GM21737 (cell line): Measurements from ENCODE around the gene PDE1A.

ENCODE experiments used
- ATAC-seq: cut with Tn5 transposase; IDR thresholded peaks from one replicate; pipeline ENCODE4 v1.9.1; 2021; ENCODE audit warnings: mild to moderate bottlenecking, moderate library complexity; ENCODE audit not compliant: unreplicated experiment

Gene PDE1A

DNA sequence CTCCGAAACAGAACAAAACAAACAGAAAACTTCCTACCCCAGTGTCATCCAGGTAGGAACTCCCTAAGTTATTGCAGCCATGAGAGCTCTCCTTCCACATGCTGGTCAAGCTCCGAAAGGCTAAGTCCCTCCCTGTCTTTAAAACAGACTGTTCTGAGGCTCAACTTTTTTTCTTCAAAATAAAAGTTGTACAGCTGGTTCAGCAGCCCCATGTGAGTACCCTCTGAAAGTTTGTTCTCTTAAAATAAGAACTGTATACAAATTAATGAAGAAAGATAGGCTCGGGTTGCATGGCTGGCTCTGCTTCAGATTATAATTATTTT, at the start of gene PDE1A:
TSS of gene PDE1A (minus strand) at position 119 of the 323 bp plus-strand sequence.
- no peak for ATAC-seq

DNA sequence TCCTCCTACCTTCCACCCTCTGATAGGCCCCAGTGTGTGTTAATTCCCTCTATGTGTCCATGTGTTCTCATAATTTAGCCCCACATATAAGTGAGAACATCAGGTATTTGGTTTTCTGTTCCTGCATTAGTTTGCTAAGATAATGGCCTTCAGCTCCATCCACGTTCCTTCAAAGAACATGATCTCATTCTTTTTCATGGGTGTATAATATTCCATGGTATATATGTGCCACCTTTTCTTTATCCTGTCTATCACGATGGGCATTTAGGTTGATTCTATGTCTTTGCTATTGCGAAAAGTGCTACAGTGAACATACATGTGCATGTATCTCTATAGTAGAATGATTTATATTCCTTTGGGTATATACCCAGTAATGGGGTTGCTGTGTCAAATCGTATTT, 46.8 kb upstream of the PDE1A start:
- no peak for ATAC-seq

DNA sequence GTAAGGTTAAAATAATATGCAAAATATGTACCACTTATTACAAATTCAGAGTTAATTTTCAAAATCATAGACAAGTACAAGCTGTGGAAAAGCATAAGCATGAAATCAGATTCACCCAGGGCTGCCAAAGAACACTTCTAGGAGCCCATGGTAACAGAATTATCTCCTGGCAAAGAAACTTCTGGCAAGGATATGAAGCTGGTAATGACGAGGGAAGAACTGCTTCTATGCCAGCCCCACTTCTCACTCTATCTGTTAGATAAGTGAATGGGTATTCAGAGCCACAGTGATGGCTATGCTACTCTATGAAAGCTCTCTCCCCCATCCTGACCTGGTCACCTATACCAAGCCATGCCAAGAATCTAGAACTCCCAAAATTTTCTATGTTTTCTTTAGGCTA, 36.9 kb upstream of the PDE1A start:
- ATAC-seq = no peak

DNA sequence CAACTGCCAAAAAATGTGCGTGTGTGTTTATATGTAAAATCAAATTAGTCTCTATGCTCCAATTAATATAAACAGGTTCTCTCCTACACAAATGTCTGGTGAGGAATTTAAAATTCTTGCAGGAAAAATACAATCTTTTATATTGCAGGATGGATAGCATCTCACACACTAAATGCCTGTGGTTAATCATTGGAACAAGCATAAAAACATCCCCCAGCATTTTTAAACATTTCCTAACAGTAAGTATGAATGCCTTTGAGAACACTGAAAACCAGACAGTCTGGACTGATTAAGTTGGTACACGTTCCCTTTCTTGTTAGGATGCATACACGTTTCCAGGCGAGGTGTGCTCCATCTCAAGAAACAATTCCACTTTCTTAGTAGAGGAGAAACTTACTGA, 29.9 kb upstream of the PDE1A start:
- ATAC-seq = no peak

DNA sequence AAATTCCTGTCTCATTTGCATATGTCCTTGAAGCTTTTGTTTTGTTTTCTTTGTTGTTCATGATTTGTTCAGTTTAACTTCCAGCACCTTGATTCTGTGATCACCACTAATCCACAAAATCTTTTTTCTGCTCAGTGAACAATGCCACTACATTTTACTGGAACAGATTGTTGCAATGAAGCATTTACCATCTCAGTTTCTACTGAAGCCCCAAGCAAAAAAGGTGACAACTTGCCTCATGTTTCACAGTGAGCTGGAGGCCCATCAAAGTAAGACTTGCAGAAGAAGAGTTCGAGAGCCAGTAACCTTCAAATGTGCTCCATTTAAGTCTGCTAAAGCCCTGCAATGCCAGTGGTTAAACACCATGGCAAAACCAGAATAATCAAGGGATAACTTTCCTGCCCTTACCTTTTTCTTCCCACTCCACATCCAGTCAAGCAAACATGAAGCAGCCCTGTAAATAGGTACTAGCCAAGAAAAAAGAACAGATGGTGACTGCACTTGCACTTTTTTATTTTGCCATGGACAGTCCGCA, 25.7 kb upstream of the PDE1A start:
- ATAC-seq = no peak

DNA sequence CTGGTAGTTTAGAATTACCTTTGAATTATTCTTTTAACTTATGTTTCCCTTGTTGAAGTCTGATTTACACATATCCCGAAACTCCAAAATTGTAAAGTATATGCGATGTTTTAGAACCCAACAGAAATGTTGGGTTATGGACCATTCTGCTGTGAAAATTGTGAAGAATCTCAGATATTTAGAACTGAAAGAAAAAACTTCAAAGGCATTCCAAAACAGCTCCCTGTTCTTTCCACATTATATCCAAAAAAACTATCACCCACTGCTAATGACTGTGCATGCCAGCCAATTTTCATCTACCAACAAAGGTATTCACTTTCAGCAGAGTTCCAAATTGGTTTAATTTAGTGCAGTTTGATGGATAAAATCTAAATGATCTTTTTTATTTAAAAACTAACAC, 21.5 kb upstream of the PDE1A start:
- ATAC-seq = no peak

DNA sequence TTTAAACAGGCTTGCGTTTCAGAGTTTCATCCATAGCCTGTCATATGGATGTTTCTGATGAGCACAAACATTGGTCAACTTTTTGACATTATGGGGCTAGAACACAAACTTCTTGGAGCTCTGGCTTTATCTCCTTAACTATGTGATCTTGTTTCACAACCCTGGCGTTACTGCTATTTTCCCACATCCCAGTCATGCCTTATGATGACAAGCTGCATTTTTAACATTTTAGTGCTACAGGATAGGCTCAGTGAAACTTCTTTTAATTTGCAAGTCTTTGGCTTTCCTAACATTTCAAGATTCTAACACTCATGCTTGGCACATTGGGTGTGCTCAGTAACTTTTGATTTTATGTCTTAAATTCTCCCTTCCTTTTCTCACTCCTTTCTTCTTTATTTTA, 21.0 kb upstream of the PDE1A start:
- ATAC-seq = no peak

DNA sequence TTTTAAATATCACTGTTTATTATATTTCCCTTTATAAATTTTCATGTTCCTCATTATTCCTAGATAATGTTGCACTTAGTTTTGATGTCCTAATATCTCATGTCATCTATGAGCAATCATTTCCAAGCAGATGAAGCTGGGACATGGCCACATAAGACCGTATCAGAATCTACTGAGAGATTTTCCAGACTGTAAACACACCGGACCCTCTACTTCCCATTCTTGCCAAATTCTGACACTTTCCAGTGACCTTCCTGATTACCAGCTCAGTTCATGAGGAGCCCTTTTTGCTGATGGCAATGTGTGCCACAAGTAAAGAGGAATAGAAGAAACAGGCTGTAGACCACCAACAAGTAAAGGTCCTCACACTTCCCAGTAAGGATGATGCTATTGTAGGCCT, 20.3 kb upstream of the PDE1A start:
- ATAC-seq = no peak

DNA sequence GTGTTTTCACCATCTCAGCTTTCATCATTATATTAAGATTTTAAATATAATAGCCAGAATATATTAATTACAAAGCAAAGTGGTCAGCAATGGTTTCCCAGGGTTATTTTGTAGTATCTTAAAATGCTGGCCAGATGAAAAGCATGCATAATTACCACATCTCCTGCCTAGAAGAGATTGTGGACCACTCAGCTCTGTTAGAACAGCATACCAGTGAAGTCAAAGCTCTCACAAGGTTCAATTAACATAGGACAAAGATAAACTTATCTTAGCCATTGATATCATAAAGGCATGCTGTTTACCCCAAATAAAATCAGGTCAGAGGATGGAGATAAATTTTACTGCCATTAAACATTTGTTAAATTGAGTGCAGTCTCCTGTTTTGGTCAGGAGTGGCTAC, 19.3 kb upstream of the PDE1A start:
- no peak for ATAC-seq

DNA sequence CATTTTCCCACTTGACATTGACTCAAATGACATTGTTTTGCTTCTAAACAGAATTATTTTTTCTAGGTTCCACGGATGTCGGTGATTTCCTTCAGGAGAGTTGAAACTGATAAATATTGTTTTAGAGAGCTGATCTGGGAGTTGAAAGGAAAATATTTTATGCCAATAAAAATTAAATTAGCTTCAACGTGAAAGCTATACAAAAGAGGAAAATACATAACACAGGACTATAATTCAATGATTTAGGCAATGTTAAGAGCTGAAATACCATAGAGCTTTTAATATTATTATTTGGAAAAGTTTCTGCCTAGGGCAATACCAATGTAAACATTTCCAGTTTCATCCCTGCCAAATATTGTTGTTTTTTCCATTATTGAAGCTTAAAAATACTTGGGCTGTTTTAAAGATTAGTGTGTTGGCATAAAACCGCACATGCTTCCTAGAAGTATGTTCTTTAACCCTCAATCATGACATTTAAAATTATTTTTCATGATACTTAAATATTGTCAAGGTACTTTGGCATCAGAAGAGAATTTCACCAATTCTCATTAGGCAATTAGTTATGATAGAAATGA, 18.6 kb upstream of the PDE1A start:
- ATAC-seq = no peak

DNA sequence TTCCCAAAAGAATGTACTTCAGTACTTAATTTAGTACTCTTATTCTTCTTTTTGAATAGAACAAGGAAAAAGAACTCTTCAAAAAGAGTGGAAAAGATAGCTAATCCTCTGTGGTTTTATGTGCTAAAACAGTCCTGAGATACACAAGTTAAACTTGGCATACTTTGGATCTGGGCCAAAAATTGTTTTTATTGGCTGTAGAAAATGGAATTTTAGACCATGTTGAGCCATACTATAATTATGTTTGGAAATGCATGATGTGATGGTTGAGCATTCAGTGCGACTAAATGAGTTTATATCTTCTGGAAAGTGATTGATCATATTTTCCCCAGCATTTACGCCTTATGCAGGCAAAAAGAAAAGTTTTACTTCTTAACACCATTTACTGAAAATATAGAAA, 18.0 kb upstream of the PDE1A start:
- ATAC-seq = no peak

DNA sequence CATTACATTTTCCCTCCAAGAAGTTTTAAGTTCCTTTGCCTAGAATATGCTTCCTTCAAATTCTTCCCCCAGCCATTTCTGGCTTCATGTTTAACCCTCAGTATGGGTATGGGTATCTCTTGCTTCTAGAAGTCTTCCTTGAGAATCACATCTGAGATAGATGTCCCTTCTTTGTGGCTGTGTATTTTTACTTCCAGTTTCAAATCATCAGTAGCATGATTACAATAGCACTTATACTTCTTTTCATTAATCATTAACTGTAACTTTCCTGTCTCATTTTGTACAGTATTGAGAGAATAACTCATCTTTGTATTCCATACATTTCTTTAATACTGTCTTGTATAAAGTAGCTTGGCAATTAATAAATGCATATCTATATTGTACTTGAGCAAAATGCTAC, 17.3 kb upstream of the PDE1A start:
- ATAC-seq = no peak

DNA sequence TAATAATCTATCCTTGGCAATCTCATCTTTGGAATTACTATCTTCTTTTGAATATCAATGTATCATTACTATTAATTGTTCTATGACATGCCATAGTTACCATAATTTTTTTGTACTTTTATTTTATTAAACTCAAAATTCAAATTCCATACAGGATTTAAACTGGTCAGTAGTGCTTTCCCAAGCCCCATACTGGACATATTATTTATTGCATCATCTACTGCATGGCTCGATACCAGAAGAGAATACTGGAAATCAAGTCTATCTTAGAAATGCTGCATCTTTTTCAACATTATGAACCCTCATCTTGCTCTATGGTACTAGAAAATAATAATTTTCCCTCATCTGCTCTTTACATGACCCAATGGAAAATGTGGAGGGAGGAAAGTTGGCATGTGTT, 9.4 kb upstream of the PDE1A start:
- ATAC-seq = no peak

DNA sequence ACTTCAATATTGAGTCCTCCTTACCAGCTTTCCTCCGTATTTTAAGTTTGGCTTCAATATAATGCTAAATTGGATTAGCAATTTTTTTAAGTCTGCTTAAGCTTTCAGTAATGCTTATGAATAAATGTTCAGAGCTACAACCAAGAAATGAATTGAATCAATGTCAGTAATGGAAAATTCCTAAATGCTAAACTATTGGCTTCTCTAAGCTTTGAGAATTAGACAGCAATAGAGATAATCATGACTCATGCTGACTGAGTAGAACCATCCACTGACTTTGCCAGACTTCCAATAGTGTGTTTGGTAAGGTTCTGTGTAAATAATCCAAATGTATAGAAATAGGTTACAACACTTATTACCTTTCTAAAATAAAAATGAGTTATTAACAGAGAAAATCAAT, 8.9 kb upstream of the PDE1A start:
- no peak for ATAC-seq

DNA sequence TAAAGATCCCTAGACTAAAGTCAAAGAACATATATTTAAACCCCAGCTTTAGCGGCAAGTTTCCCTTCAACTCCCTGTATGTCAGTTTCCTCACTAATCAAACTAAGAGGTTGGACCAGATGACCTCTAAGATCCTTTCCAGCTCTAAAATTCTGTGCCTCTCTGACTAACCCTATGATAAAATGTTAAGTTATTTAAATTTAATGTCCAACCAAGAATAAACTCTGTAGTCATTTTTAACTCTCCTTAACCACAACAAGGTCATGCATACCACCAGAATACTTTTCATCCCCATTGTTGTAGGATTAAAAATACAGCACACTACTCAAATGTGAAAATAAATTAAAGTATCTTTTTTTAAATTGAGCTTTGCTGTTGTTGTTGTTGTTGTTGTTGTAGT, 5.2 kb upstream of the PDE1A start:
- ATAC-seq = no peak

DNA sequence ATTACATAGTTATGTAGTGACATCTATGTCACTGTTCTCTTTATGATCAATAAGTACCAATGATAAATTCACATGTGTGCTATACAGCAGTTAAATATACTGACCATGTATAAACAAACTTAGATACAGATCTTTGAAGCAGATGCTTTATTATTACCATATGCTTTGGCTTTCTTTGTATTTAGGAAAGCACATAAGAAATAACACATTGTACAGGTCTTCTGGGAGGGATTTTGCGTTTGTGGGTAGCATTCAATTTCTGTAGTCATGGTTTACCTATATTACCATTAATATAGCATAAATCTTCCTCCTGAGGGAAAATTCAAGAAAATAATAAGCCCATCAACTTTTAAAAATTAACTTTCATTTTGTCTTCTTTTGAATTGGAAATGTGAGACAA, 1.6 kb upstream of the PDE1A start:
- ATAC-seq = no peak

DNA sequence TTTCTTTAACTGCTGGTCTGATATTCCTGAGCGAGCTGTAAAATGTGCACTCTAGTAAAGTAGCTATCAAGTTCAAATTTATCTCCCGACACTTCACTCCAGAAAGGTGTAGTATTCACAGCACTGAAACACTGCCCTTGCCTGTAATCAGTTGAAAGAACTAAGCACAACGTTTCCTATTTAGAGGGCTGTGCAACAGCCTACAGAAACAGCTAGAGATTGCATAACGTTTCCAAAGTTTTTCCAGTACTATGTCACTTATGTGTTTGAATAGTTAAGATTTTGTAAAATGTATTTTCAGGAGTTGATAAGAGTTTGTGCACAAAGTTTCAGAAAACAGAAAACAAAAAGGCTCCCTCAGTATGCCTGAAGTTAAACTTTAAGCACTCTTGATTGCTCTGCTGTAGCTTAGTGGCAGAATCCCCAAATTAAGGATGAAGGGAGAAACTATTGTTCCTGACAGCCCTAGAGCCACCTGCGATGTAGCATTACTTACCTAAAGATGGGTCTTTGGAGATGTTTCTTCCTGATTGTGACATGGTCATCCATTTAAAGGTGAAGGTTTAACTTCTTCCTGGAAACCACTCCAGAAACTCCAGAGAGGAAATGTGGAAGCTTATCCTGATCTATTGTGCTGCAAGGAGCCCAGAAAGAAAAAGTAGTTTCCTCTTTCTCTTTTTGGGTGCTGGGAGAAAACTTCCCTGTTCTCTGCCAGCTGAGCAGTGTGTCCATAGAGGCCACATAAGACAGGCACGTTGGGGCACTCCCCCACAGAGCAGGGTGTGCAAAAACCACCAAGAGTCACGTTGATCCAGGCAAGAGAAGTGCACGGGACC, 536 bp downstream of the PDE1A start:
- no peak for ATAC-seq

DNA sequence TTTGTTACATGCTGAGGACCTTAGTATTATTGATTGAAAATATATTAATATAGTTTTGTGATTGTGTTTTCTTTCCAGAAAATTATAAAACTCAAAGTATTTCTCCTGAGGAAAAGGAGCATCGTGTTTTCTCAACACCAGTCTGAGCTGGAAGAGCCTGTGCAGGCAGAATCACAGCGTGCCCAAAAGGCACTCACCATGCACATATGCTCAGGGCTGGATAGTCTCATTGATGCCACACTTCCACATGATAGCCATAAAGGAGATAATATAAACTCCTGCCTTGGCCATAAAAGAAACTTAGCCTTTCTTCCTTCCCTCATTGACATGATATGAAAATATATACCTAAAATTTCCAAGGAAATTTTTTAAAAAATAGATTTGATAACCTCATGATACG, 4.0 kb downstream of the PDE1A start:
- ATAC-seq = no peak

DNA sequence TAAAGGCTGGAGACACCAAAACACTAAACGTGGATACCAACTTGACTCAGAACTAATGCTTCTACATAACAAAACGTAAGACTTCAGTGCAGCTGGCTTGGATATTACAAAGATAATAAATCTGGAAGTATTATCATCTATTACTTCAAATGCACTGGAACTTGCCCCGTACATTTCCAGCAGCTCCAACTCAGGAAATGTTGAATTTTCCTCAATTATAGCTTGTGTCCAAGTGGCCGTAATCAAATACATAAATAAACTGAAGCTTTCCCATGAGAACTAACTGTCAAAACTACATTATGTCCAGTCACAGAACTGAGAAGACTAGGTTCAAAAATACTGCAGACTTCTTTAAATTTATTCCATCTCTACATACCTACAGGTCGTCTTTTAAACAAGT, 6.2 kb downstream of the PDE1A start:
- ATAC-seq = no peak

DNA sequence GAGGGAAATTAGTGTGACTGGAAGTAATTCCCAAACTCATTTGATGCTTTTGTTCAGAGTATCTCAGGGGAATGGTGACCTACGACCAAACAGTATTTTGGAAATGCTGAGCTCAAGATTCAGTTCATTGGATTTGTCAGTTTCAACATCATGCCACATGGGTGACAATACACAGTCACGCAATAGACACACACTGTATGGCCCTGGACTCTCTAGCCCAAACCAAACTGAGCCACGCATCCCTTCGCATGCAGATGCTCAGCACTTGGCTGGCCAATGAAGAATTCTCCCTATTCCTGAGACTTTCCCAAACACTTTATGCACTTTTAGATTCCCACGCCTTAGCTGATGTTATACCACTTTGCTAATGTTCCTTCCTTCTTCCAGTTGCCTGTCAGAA, 10.0 kb downstream of the PDE1A start:
- ATAC-seq = no peak

DNA sequence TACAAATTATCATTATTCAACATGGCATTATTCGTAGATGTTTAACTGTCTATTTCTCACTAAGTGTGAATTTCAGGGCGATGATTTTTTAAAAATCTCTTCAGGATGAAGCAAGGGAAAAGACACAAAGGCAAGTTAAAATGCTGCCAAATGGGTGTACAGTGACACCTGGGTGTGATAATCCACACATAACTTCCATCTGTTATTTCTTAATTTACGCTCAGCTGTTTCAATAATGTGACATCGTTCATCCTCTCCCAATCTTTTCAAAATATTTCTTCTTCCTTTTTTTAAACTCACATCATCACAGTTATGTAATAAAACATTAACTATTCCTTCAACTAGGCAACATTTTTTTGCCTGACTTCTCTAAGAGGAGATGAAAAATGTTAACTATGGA, 10.6 kb downstream of the PDE1A start:
- ATAC-seq = no peak

DNA sequence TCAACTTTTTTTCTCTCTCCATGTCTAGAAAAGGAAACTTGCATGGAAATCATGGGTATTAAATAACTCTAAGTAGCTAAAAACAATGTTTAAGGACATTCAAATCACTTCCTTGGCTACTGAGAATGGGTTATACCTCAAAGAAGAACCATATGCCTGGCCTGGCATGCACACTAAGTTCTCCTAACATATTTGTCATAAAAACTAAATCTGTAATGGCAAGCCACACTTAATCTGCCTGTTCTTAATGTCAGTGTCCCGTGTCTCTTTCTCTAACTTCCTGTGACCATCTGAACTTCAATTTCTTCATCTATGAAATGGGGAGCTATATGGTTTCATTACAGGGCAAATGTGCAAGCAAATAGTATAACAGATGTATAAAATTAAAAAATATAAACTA, 11.1 kb downstream of the PDE1A start:
- no peak for ATAC-seq

DNA sequence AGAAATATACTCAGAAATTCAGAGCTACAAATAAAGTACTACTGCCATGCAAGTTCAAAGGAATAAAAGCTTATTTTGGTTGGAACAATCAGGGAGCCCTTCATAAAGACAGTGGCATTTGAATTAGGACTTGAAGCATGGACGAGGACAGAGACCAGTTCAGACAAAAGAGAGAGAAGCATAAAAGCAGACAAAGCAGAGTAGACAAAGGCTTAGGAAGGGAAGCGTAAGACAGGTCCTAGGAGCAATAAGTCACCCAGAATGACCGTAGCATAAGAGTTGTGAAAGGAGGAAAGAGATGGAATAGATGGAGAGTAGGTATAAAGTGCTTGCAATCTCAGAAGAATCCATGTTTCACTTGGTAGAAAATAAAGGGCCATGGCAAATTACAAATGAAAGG, 14.0 kb downstream of the PDE1A start:
- no peak for ATAC-seq
